GM12891 (cell line): Measurements from ENCODE around the gene PLEKHG5.
"Not testable (repeated sequence)": the region's sequence is repeated elsewhere in the genome, so short reads cannot be mapped to it uniquely, and the experiment has no call there.

Experiments used
- DNase-seq: peaks from one replicate; pipeline ENCODE4 v3.0.0; 2011; ENCODE audit warnings: low spot score; ENCODE audit not compliant: insufficient read length
- FAIRE-seq: peaks from 2 replicates; lab custom pipeline; 2011; peaks lifted over from hg19 to GRCh38; lab: Jason Lieb, UNC
- PAX5 ChIP-seq: IDR thresholded peaks from 2 replicates; pipeline ENCODE4 v1.6.1; 2011; ENCODE audit warnings: low read length, moderate library complexity, mild to moderate bottlenecking; ENCODE audit not compliant: insufficient read depth, severe bottlenecking
- POLR2A ChIP-seq: IDR thresholded peaks from 2 replicates; pipeline ENCODE4 v1.6.1; 2011; ENCODE audit warnings: low read depth, low read length, control low read depth
- POLR2AphosphoS5 ChIP-seq: IDR thresholded peaks from 2 replicates; pipeline ENCODE4 v1.6.1; 2011; ENCODE audit warnings: low read depth, low read length, control low read depth
- POU2F2 ChIP-seq: IDR thresholded peaks from 2 replicates; pipeline ENCODE4 v1.6.1; 2011; ENCODE audit warnings: low read depth, mild to moderate bottlenecking, control low read depth, low read length, moderate library complexity
- SPI1 ChIP-seq: IDR thresholded peaks from 2 replicates; pipeline ENCODE4 v1.6.1; 2011; ENCODE audit warnings: low read depth, low read length, control low read depth
- TAF1 ChIP-seq: IDR thresholded peaks from 2 replicates; pipeline ENCODE4 v1.6.1; 2011; ENCODE audit warnings: low read depth, low read length, control low read depth

The PLEKHG5 gene

GRCh38 chr1:6441586-6441985 lies 49.9 kb downstream of the PLEKHG5 start:
- no peak for FAIRE-seq

DNA sequence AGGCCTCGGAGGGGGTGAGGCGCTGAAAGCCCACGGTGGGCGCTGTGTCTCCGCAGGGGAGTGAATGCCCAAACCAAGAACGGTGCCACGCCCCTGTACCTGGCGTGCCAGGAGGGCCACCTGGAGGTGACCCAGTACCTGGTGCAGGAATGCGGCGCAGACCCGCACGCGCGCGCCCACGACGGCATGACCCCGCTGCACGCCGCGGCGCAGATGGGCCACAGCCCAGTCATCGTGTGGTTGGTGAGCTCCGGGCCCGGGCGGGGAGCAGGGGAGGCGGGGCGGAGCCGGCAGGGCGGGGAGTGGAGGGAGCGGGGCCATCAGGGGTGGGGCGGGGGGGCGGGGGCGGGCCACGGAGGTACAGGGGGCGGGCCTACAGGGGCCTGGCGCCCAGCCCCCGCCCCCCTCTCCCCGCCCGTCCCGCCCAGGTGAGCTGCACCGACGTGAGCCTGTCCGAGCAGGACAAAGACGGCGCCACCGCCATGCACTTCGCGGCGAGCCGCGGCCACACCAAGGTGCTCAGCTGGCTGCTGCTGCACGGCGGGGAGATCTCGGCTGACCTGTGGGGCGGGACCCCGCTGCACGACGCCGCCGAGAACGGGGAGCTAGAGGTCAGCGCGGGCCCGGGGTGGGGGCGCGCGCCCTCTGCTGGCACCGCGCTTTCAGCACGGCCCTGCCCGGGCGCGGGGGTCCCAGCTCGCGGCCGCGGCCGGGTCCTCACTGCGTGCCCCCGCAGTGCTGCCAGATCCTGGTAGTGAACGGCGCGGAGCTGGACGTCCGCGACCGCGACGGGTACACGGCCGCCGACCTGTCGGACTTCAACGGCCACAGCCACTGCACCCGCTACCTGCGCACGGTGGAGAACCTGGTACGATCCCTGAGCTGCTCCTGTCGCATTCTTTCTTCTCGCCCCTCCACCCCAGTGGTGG lies 51.0 kb downstream of the PLEKHG5 start:
- TF ChIP-seq POLR2A (no peak), SPI1 (no peak), POLR2AphosphoS5 (no peak)
- FAIRE-seq (peak; percentile 5), DNase-seq (peak; percentile 60)

More at GRCh38 chr1:6441586-6441985, 49.9 kb downstream of the PLEKHG5 start:
- TF ChIP-seq POLR2AphosphoS5 (no peak), POU2F2 (no peak), SPI1 (no peak), TAF1 (no peak), POLR2A (no peak), PAX5 (no peak)
- DNase-seq: no peak

GRCh38 chr1:6438047-6438525 lies 53.4 kb downstream of the PLEKHG5 start:
- DNase-seq (peak; percentile 87), FAIRE-seq (peak; percentile 81)
- TF ChIP-seq POLR2A: no peak

- not testable (repeated sequence) for FAIRE-seq, DNase-seq
These were observed 54.3 kb downstream of the PLEKHG5 start for GRCh38 chr1:6437012-6437700.

DNA sequence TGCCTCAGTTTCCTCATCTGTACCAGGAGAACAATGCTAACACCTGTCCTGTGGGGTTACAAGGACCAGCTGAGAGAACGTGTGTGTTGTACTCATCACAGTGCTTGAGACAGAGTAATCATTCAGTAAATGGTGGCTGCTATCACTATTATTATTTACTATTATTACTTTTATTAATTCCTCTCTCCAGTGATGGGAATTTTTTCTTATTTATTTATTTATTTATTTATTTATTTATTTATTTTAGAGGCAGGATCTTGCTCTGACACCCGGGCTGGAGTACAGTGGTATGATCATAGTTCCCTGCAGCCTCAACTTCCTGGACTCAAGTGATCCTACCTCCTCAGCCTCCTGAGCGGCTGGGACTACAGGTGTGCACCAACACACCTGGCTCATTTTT lies 55.2 kb downstream of the PLEKHG5 start:
- not testable (repeated sequence) for FAIRE-seq, DNase-seq

DNA sequence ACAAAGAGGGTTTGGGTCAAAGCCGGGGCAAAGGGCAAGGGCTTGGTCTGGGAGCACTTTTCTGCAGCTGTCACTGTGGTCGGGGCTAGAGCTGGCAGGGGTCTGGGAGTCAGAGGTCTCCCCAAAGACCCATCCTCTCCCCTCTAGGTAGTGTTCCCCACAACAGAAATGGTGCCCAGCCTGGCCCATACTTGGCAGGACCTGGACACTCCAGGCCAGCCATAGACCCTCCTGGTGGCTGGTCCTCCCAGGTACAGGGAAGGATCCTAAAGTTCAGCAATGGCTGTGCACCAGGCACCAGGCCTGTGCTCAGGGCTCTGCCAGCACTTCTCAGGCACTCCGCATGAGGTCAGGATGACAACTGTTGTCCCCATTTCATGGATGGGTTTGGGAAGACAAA lies 55.9 kb downstream of the PLEKHG5 start:
- TF ChIP-seq POLR2A (no peak), POU2F2 (no peak), POLR2AphosphoS5 (no peak), TAF1 (no peak), PAX5 (no peak), SPI1 (no peak)
- FAIRE-seq: no peak
- DNase-seq: no peak

- DNase-seq (no peak), FAIRE-seq (no peak)
- TF ChIP-seq SPI1 (no peak), TAF1 (no peak), POLR2A (no peak), PAX5 (no peak), POU2F2 (no peak), POLR2AphosphoS5 (no peak)
These were observed 56.3 kb downstream of the PLEKHG5 start for GRCh38 chr1:6435129-6435528.

DNA sequence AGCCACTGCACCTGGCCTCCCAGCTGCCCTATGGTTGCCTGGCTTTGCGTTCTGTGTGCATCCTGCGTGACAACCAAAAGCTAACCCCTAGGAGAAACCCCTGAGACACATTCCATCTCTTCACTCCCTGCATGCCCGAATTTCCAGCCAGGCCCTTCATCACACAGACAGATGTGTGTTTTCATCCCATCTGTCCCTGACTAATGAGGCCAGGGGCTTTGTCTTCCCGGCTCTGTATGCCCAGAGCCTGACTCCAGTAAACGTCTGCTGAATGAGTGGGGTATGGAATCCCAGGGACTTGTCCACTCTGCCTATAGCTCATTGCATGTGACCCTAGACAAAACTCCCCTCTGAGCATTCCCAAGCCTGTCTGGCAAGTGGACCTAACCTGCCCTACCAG lies 57.3 kb downstream of the PLEKHG5 start:
- TF ChIP-seq PAX5 (no peak), POLR2AphosphoS5 (no peak), POLR2A (no peak), TAF1 (no peak), SPI1 (no peak), POU2F2 (no peak)
- DNase-seq (no peak), FAIRE-seq (no peak)

DNA sequence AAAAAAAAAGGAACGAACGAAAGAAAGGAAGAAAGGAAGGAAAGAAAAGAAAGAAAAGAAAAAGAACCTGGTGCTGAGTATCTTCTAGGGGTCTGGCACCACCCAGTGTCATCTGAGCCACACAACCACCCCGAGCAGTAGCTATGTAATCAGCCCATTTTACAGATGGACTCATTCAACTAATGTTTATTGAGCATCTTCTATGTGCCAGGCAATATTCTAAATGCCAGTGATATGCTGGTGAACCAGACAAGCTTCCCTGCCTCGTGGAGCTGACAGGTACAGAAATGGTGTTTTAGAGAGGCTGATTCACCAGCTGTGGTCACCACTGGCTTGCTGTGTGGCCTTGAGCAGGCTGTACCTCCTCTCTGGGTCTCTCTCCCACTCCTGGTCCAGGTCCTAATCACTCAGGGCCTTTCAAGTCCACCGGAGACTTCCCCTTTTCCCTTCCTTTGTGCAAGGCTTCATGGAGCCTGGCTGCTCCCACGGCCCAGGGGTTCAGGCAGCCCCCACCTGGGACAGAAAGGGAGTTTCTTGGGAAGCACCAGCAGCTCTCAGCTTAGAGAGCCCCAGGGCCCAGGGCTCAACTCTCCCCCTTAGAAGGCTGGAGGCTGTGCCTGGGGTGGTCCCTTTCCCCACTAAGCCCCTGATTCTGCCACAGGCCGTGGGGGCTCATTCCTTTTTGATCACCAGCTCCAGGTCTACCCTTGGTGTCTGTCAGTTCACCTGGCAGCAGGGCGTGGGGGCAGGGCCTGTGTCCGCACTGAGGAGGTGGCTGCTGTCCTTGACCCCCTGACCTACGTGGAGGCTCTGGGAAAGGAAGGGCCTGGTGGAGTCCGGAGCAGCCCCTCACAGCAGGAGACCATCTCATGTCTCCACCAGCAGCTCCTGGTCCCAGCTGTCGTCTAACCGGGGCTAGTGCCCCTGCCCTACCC lies 59.6 kb downstream of the PLEKHG5 start:
- peak; percentile 65 for FAIRE-seq
- DNase-seq: not testable (repeated sequence)

DNA sequence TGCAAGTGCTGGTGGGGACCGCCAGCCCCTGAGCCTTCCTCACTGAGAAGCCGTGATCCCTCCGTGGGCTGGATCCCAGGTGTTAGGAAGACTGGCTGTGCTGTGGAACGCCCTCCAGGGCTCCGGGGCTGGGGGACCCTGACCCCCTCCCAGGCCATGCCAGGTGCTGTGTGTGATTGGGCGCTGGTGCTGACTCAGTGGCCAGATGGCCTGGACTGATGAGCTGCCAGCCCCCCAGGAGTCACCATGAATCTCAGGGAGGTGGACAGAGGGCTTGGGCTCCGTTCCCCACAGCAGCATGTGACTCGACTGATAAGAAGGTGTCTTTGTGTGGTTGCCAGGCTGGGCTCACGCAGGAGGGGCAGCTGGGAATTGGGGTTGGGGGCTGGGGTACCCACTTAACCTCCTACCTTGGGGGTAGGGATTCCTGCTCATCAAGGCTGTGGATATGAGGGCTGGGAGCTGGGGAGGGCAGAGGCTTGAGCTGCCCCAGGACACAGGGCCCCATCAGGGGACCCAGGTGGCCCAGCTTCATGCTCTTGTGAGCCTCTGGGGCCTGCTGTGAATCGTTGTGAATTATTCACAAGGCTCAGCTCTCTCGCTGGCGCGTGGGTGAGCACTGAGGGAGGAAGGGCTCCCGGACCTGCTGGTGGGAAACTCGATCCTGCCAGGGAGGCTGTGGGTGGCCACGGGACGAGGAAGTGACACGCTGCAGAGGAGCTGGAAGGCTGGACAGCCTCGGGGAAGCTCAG lies 61.6 kb downstream of the PLEKHG5 start:
- not testable (repeated sequence) for DNase-seq, FAIRE-seq

DNA sequence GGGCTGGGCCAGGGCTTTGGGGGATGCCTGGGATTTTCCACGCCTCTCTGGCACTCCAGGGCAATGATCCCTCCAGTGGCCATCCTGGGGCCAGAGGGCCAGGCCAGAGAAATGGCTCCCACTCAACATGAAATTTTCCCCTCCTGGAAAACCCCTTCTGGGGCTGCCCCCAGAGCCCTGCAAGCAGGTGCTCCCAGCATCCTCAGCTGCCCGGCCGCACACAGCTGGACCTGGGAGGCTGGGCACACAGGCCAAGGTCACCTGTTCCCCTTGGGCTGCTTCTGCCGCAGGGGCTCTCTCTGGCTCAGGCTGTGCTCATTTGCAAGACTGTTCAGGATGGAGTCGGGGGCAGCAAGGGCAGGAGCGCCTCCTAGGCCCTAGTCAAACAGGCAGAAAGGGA lies 63.0 kb downstream of the PLEKHG5 start:
- not testable (repeated sequence) for DNase-seq
- FAIRE-seq: peak; percentile 50
